Measurements from ENCODE around the gene APOO.

Gene APOO

GRCh38 chrX:23857363-23857762, 50.4 kb downstream of the APOO start:
- no peak for DNase-seq

GRCh38 chrX:23855569-23855968, 52.2 kb downstream of the APOO start:
- DNase-seq: no peak

GRCh38 chrX:23854945-23855344, 52.8 kb downstream of the APOO start:
- DNase-seq: no peak

GRCh38 chrX:23854122-23854521, 53.6 kb downstream of the APOO start:
- no peak for DNase-seq

GRCh38 chrX:23851544-23851943, 56.2 kb downstream of the APOO start:
- no peak for DNase-seq

- DNase-seq: no peak
Observed at GRCh38 chrX:23849241-23849640, 58.5 kb downstream of the APOO start.

GRCh38 chrX:23845351-23845817, 62.4 kb downstream of the APOO start:
- no peak for DNase-seq

- DNase-seq: no peak
Observed at GRCh38 chrX:23844502-23845138, 63.1 kb downstream of the APOO start.

GRCh38 chrX:23841847-23842522, 65.8 kb downstream of the APOO start:
- DNase-seq: no peak

GRCh38 chrX:23840674-23841073, 67.1 kb downstream of the APOO start:
- no peak for DNase-seq

GRCh38 chrX:23838953-23839352, 68.8 kb downstream of the APOO start:
- DNase-seq: no peak

GRCh38 chrX:23832721-23833120, 75.0 kb downstream of the APOO start:
- no peak for DNase-seq

GRCh38 chrX:23828881-23829280, 78.9 kb downstream of the APOO start:
- DNase-seq: no peak

GRCh38 chrX:23826653-23827052, 81.1 kb downstream of the APOO start:
- no peak for DNase-seq

GRCh38 chrX:23826216-23826615, 81.5 kb downstream of the APOO start:
- DNase-seq: no peak

GRCh38 chrX:23825675-23826074, 82.1 kb downstream of the APOO start:
- no peak for DNase-seq

- DNase-seq: no peak
Observed at GRCh38 chrX:23822841-23823240, 84.9 kb downstream of the APOO start.

GRCh38 chrX:23822397-23822796, 85.3 kb downstream of the APOO start:
- no peak for DNase-seq

GRCh38 chrX:23821847-23822246, 85.9 kb downstream of the APOO start:
- no peak for DNase-seq

GRCh38 chrX:23820235-23820782, 87.4 kb downstream of the APOO start:
- no peak for DNase-seq

GRCh38 chrX:23819385-23820234, 88.1 kb downstream of the APOO start:
- no peak for DNase-seq

- DNase-seq: no peak
Observed at GRCh38 chrX:23817979-23818336, 89.8 kb downstream of the APOO start.

- no peak for DNase-seq
Observed at GRCh38 chrX:23816179-23816578, 91.6 kb downstream of the APOO start.

GRCh38 chrX:23815376-23815775, 92.4 kb downstream of the APOO start:
- no peak for DNase-seq
